Thyroid gland (tissue), 4 donors: ENCODE measurements around the gene CBLB.

ENCODE experiments used
- CTCF ChIP-seq, 6 experiments: fragments of 200-600 bp in 3 of 6; fragments of 450-650 bp in 3 of 6; sonication (generic) in 3 of 6; IDR thresholded peaks; one replicate each; pipeline ENCODE4 v1.5.1; 2016 to 2019; ENCODE audit warnings: antibody characterized with exemption in 6 of 6, mild to moderate bottlenecking in 2 of 6, inconsistent platforms in 1 of 6, moderate library complexity in 1 of 6
- POLR2A ChIP-seq, 2 donors: fragments of 450-650 bp; IDR thresholded peaks; one replicate each; pipeline ENCODE4 v1.6.1; 2017; ENCODE audit warnings: antibody characterized with exemption in 2 of 2, mild to moderate bottlenecking in 2 of 2, moderate library complexity in 1 of 2

GRCh38 chr3:105731686-105732085 is 137.1 kb downstream of the CBLB start:
- TF ChIP-seq CTCF (IDR thresholded peaks at IDR 0.05) (no peak), POLR2A (IDR thresholded peaks at IDR 0.05) (no peak)
